NCI-H2171 (cell line): ENCODE measurements around the gene TRAF7.

Experiments
- DNase-seq: peaks from one replicate; lab custom pipeline; 2025; lab: John Stamatoyannopoulos, UW

Gene TRAF7

GRCh38 chr16:2165861-2166260, 10.3 kb downstream of the TRAF7 start:
- no peak for DNase-seq

- DNase-seq: no peak
These were observed 10.9 kb downstream of the TRAF7 start for GRCh38 chr16:2166263-2167067.

- DNase-seq: no peak
These were observed 11.6 kb downstream of the TRAF7 start for GRCh38 chr16:2167068-2167638.

GRCh38 chr16:2170080-2170479, 14.5 kb downstream of the TRAF7 start:
- no peak for DNase-seq

- no peak for DNase-seq
These were observed 15.2 kb downstream of the TRAF7 start for GRCh38 chr16:2170587-2171435.

GRCh38 chr16:2171601-2172178, 16.1 kb downstream of the TRAF7 start:
- DNase-seq: no peak

GRCh38 chr16:2172688-2173335, 17.2 kb downstream of the TRAF7 start:
- DNase-seq: no peak

GRCh38 chr16:2173366-2173765, 17.8 kb downstream of the TRAF7 start:
- DNase-seq: no peak

GRCh38 chr16:2173916-2174315, 18.3 kb downstream of the TRAF7 start:
- DNase-seq: no peak

- no peak for DNase-seq
These were observed 19.0 kb downstream of the TRAF7 start for GRCh38 chr16:2174396-2175131.

- DNase-seq: no peak
These were observed 19.9 kb downstream of the TRAF7 start for GRCh38 chr16:2175454-2175853.

- DNase-seq: no peak
These were observed 20.5 kb downstream of the TRAF7 start for GRCh38 chr16:2176047-2176446.

- no peak for DNase-seq
These were observed 21.5 kb downstream of the TRAF7 start for GRCh38 chr16:2177101-2177500.

GRCh38 chr16:2177561-2177960, 22.0 kb downstream of the TRAF7 start:
- DNase-seq: no peak

GRCh38 chr16:2178321-2179106, 22.9 kb downstream of the TRAF7 start:
- DNase-seq: no peak

- DNase-seq: no peak
These were observed 23.5 kb downstream of the TRAF7 start for GRCh38 chr16:2179107-2179501.

GRCh38 chr16:2179576-2179975, 24.0 kb downstream of the TRAF7 start:
- no peak for DNase-seq

GRCh38 chr16:2180461-2180860, 24.9 kb downstream of the TRAF7 start:
- no peak for DNase-seq

GRCh38 chr16:2180962-2181923, 25.7 kb downstream of the TRAF7 start:
- DNase-seq: no peak
